Measurements from ENCODE around the gene TLNRD1.

- TF ChIP-seq POLR2A (IDR thresholded peaks at IDR 0.05) (no peak), CTCF (IDR thresholded peaks at IDR 0.05) (no peak), EP300 (IDR thresholded peaks at IDR 0.05) (no peak)
These were observed 26.3 kb downstream of the TLNRD1 start for GRCh38 chr15:81026836-81027599.

All from upper lobe of left lung (tissue), 4 donors.